Stimulated activated memory B cell treated with anti-CD40 and anti-IgM and Interleukin-4, amounts not matched to agents 10 μg/mL and 1 μg/mL and 100 μg/mL, for 72 hours (primary cell): ENCODE data around the gene EPX.

Experiments used
- ATAC-seq: fragments of 150-1000 bp; cut with Tn5 transposase; 2 replicates; pipeline ENCODE4 v1.10.0; 2021
- H3K27ac Mint-ChIP-seq: one replicate; pipeline ENCODE4 v1.8.0; 2022; ENCODE audit warnings: mild to moderate bottlenecking, mixed read lengths
- H3K27me3 Mint-ChIP-seq: one replicate; pipeline ENCODE4 v1.8.0; 2022; ENCODE audit warnings: mixed read lengths
- H3K36me3 Mint-ChIP-seq: one replicate; pipeline ENCODE4 v1.8.0; 2022; ENCODE audit warnings: mixed read lengths
- H3K4me1 Mint-ChIP-seq: one replicate; pipeline ENCODE4 v1.8.0; 2022; ENCODE audit warnings: mixed read lengths
- H3K4me3 Mint-ChIP-seq: one replicate; pipeline ENCODE4 v1.8.0; 2022; ENCODE audit warnings: mild to moderate bottlenecking, moderate library complexity, mixed read lengths
- H3K9me3 Mint-ChIP-seq: one replicate; pipeline ENCODE4 v1.8.0; 2022; ENCODE audit warnings: mixed read lengths

Gene EPX

DNA sequence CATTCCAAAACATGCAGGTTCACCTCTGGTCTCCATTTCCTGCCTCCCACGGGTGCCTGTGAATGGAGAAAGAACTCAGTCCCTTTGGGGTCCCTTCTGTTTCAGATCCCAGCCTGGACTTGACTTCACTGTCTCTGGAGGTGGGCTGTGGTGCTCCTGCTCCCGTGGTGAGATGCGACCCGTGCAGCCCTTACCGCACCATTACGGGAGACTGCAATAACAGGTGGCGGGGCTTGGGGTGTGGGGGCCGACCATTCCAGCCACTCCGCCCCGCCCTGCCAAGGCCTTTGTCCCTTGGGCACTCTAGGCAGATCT lies 56.4 kb downstream of the EPX start:
- Mint-ChIP-seq H3K9me3 (no peaks in the 10 kb centered on the region), H3K27ac (peak overlapping the region; percentile 56), H3K4me1 (peaks cover 14% of the 10 kb centered on the region), H3K36me3 (no peaks in the 10 kb centered on the region), H3K4me3 (peak overlapping the region; percentile 88), H3K27me3 (peaks cover 19% of the 10 kb centered on the region)
- no peak for ATAC-seq

DNA sequence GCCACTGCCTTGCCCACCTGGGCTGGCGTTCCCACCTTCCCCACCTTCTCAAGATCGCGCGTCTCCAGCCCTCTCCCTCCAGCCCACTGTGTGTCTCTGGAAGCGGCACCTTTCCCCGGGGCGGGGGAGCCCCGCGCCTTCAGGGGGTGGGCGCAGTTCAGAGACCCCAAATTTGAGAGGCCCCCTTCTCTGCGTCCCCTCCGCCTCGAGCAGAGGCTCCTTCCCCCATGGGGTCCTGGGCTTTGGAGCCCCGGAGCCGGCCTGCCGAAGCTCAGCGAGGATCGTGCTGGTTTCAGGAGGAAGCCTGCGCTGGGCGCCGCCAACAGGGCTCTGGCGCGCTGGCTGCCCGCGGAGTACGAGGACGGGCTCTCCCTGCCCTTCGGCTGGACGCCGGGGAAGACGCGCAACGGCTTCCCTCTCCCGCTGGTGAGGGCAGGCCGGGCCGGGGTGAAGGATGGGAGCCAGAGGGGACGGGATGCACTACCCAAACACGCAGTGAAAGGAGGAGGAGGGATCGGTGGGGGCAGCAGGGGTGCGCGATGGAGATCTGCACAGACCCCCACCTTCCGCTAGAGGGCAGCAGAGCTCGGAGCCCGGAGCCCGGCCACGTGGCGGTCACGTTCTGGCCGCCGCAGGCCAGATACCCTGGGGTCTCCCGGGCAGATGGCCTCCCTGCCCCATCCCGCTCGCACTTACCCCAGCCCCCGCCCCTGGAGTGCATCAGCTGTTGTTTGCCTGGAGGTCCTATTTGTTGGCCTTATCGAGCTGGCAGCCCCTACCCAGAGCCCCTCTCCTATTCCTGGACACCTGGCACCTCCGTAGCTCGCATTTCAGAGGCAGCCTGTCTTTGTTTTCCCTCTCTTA lies 57.0 kb downstream of the EPX start:
- peak; percentile 90 for ATAC-seq
- Mint-ChIP-seq H3K36me3 (no peaks in the 10 kb centered on the region), H3K4me1 (peaks cover 14% of the 10 kb centered on the region), H3K27ac (peak overlapping the region; percentile 56), H3K27me3 (peaks cover 14% of the 10 kb centered on the region), H3K9me3 (no peaks in the 10 kb centered on the region), H3K4me3 (peak overlapping the region; percentile 88)

DNA sequence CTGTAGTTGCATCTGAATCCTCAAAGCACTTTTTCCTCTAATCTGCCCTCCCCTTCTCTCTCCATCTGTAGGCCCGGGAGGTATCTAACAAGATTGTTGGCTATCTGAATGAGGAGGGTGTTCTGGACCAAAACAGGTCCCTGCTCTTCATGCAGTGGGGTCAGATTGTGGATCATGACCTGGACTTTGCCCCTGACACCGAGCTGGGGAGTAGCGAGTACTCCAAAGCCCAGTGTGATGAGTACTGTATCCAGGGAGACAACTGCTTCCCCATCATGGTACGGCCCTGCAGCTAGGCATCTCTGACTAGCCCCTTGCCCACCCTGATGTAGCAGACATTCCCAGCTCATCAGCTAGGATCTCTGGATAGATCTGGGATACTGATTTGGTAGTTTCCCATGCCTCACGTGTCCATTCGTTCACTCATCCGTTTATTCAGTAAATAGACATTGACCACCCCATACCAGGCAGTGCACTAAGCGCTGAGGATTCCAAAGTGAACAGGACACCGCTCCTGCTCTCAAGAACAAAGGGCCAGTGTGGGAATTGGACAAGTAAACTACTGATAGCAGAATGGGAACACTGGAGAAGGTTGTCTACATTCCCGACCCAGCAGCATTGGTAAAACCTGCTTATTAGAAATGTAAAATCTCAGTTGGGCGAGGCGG lies 58.0 kb downstream of the EPX start:
- Mint-ChIP-seq H3K4me1 (peaks cover 14% of the 10 kb centered on the region), H3K36me3 (no peaks in the 10 kb centered on the region), H3K9me3 (no peaks in the 10 kb centered on the region), H3K4me3 (no peak overlapping the region), H3K27me3 (peaks cover 17% of the 10 kb centered on the region), H3K27ac (no peak overlapping the region)
- no peak for ATAC-seq

DNA sequence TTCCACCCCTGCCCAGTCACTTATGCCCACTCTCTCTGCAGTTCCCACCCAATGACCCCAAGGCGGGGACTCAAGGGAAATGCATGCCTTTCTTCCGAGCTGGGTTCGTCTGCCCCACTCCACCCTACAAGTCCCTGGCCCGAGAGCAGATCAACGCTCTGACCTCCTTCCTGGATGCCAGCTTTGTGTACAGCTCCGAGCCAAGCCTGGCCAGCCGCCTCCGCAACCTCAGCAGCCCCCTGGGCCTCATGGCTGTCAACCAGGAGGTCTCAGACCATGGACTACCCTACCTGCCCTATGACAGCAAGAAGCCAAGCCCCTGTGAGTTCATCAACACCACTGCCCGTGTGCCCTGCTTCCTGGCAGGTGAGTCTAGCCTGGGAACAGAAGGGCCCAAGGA lies 59.6 kb downstream of the EPX start:
- H3K27ac Mint-ChIP-seq = no peak overlapping the region
- no peaks in the 10 kb centered on the region for H3K9me3 Mint-ChIP-seq
- ATAC-seq = no peak
- H3K4me1 Mint-ChIP-seq = peaks cover 14% of the 10 kb centered on the region
- no peaks in the 10 kb centered on the region for H3K36me3 Mint-ChIP-seq
- H3K27me3 Mint-ChIP-seq = peaks cover 8% of the 10 kb centered on the region
- no peak overlapping the region for H3K4me3 Mint-ChIP-seq

DNA sequence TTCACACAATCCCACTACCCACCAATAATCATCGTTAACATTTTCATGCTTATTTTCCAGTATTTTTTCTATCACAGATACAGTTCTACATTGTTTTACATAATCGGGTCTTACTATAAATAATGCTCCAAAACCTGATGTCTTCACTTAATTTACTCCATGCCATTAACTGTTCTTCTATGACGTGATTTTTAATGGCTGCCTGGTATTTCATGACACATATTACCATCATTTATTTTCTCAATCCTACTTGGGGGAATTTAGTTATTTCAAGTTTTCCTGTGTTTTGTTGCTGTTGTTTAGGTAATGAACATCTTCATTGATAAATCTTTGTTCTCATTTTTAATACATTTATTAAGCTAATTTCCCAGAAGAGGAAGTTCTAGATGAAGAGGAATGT lies 60.6 kb downstream of the EPX start:
- ATAC-seq = no peak

More for the DNA sequence above, 60.6 kb downstream of the EPX start:
- H3K27me3 Mint-ChIP-seq = peaks cover 8% of the 10 kb centered on the region
- H3K4me3 Mint-ChIP-seq = no peak overlapping the region
- H3K9me3 Mint-ChIP-seq = no peaks in the 10 kb centered on the region
- H3K4me1 Mint-ChIP-seq = peaks cover 7% of the 10 kb centered on the region
- H3K36me3 Mint-ChIP-seq = no peaks in the 10 kb centered on the region
- H3K27ac Mint-ChIP-seq = no peak overlapping the region
